Vagina (tissue), 2 donors: Measurements from ENCODE around the gene SLC44A3. TPM values are rescaled to one million over a fixed set of nuclear protein-coding genes. Genes with fewer than 3 reads are reported as not detected.

Experiments used
- DNase-seq, 2 donors: peaks; one replicate each; pipeline ENCODE4 v3.0.0-alpha.2; 2017; ENCODE audit errors: extremely low spot score in 2 of 2
- H3K27ac ChIP-seq: fragments of 200-600 bp; sonication (generic); one replicate; pipeline ENCODE4 v1.5.1; 2019
- H3K27me3 ChIP-seq: fragments of 200-600 bp; sonication (generic); one replicate; pipeline ENCODE4 v1.5.1; 2019
- H3K36me3 ChIP-seq, 2 donors: fragments of 200-600 bp; sonication (generic); one replicate each; pipeline ENCODE4 v1.5.1; 2017 to 2019
- H3K4me1 ChIP-seq: fragments of 200-600 bp; sonication (generic); one replicate; pipeline ENCODE4 v1.5.1; 2019
- H3K4me3 ChIP-seq, 2 donors: fragments of 200-600 bp; sonication (generic); 1 replicate in 1 of 2; 2 replicates in 1 of 2; pipeline ENCODE4 v1.5.1; 2016 to 2019
- H3K9me3 ChIP-seq: fragments of 200-600 bp; sonication (generic); one replicate; pipeline ENCODE4 v1.5.1; 2019
- POLR2A ChIP-seq, 2 donors: fragments of 450-650 bp; IDR thresholded peaks; one replicate each; pipeline ENCODE4 v1.6.1; 2017; ENCODE audit warnings: antibody characterized with exemption in 2 of 2, mild to moderate bottlenecking in 2 of 2, moderate library complexity in 2 of 2
- POLR2AphosphoS5 ChIP-seq, 2 donors: sonication (generic); formaldehyde crosslinking; IDR thresholded peaks; one replicate each; pipeline ENCODE4 v1.9.0; 2017; ENCODE audit warnings: antibody characterized with exemption in 2 of 2, mild to moderate bottlenecking in 2 of 2, low read depth in 1 of 2; ENCODE audit not compliant: insufficient read depth in 1 of 2
- intact Hi-C: fragments of 100-400 bp; cut with DNase I; formaldehyde crosslinking; loops from one replicate; pipeline ENCODE4 v1.15.1; 2023
- total RNA-seq: library from RNA; depleted of rRNA; stranded (reverse); fragments of >200 nt; gene quantifications from one replicate; pipeline ENCODE4 v1.2.3, GENCODE V29; 2016
- TF ChIP-seq, protein P1 (sequence below), 3 experiments: fragments of 450-650 bp in 2 of 3; fragments of 200-600 bp in 1 of 3; sonication (generic) in 1 of 3; IDR thresholded peaks; one replicate each; pipeline ENCODE4 v1.5.1; 2017 to 2019; ENCODE audit warnings: antibody characterized with exemption in 3 of 3, mild to moderate bottlenecking in 2 of 3, moderate library complexity in 2 of 3

The SLC44A3 gene
- total RNA-seq, 1 donor from 2014 or later, result 6.6 TPM

DNA sequence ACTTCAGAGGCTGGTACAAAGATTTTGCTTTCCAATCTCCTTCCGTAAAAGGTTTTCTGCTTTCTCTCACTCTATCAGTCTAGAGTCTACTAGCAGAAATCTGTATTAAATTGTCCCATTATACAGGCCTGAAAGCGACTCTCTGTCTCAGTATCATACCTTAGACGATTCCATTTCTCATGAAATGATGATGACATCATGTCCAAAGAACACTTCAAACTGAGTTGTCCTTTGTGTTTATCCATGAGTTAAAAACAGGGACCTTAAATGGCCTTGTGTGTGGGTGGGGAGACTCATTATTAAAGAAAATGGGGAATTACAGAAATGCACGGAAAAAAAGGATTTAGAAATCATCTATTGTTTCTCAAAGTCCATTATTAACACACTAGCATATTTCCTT is 21.0 kb upstream of the SLC44A3 start:
- no peak for TF ChIP-seq POLR2AphosphoS5 (IDR thresholded peaks at IDR 0.05; ENCODE audit: insufficient read depth in 1 of 2, low read depth in 1 of 2)
- no peak for TF ChIP-seq POLR2A (IDR thresholded peaks at IDR 0.05)
- TF ChIP-seq, protein P1, sequence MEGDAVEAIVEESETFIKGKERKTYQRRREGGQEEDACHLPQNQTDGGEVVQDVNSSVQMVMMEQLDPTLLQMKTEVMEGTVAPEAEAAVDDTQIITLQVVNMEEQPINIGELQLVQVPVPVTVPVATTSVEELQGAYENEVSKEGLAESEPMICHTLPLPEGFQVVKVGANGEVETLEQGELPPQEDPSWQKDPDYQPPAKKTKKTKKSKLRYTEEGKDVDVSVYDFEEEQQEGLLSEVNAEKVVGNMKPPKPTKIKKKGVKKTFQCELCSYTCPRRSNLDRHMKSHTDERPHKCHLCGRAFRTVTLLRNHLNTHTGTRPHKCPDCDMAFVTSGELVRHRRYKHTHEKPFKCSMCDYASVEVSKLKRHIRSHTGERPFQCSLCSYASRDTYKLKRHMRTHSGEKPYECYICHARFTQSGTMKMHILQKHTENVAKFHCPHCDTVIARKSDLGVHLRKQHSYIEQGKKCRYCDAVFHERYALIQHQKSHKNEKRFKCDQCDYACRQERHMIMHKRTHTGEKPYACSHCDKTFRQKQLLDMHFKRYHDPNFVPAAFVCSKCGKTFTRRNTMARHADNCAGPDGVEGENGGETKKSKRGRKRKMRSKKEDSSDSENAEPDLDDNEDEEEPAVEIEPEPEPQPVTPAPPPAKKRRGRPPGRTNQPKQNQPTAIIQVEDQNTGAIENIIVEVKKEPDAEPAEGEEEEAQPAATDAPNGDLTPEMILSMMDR (IDR thresholded peaks at IDR 0.05), result no peak
- intact Hi-C loops, result no loop called here
- H3K4me3 ChIP-seq, result no peak overlapping the region
- H3K27ac ChIP-seq, result no peak overlapping the region
- no peaks in the 10 kb centered on the region for H3K9me3 ChIP-seq
- peaks cover 24% of the 10 kb centered on the region for H3K4me1 ChIP-seq
- H3K36me3 ChIP-seq, result no peaks in the 10 kb centered on the region
- no peak for DNase-seq
- H3K27me3 ChIP-seq, result no peaks in the 10 kb centered on the region

DNA sequence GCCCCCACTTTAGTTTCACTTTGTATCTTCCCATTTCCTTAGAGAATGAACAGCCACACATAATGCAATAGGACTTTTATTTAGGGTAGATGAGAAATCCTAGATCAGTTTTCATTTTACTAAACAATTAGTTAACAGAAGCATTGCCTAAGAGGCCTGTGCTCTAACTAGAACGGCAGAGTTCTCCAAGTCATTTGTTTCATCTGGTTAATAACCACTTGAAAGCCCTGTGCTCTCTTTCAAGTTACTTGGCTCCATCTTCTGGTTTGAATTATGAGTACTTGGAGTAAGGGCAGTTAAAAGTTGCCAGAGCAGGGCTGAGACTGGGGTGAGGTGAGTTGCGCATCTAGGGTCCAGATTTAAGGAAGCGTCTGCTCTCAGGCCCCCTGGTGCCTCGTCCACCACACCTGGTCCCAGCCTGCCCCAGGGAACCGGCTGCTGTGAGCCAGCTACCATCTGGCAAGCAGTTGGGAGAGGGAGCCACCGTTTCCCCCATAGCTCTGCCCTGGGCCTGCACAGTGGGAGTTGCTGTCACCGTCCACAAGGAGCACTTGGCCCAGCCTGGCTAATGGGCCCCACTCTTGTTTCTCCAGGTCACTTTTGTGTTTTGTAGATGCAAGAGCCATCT is 18.1 kb upstream of the SLC44A3 start:
- no peaks in the 10 kb centered on the region for H3K27me3 ChIP-seq
- DNase-seq, result no peak
- intact Hi-C loops, result loop anchor here (5.0 kb wide), 1 partner anchor 260 kb away; the partner anchor contains the start of gene F3
- TF ChIP-seq POLR2A (IDR thresholded peaks at IDR 0.05), result no peak
- peak; percentile 67 to 80 for TF ChIP-seq POLR2AphosphoS5 (IDR thresholded peaks at IDR 0.05; ENCODE audit: insufficient read depth in 1 of 2, low read depth in 1 of 2)
- TF ChIP-seq, protein P1 (IDR thresholded peaks at IDR 0.05), result peak in 2 of 3 experiments; percentile 39 to 42
- peak overlapping the region; percentile 81 for H3K27ac ChIP-seq
- peak overlapping the region in 1 of 2 donors; percentile 12 for H3K4me3 ChIP-seq
- H3K36me3 ChIP-seq, result no peaks in the 10 kb centered on the region
- no peaks in the 10 kb centered on the region for H3K9me3 ChIP-seq
- peaks cover 24% of the 10 kb centered on the region for H3K4me1 ChIP-seq

DNA sequence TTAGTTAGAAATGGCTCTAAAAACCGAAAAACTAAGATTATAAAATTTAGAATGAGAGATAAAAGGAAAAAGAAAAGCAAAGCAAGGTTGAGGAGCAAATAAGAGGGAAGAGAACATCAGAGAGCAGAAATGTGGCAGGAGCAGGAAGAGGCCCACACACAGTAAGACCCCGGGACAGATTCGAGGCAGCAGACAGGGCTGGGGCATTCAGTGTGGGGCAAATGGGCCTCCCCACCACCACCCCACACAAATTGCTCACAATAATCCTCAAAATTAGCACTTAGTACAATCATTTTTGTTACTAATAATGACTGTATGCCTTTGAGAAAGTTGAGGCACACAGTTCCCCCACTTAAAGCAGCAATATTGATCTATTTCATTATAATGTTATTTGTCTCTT is 17.1 kb upstream of the SLC44A3 start:
- Histone ChIP-seq H3K4me1 (peaks cover 24% of the 10 kb centered on the region), H3K9me3 (no peaks in the 10 kb centered on the region), H3K27me3 (no peaks in the 10 kb centered on the region), H3K36me3 (no peaks in the 10 kb centered on the region), H3K4me3 (no peak overlapping the region), H3K27ac (peak overlapping the region; percentile 81)
- no peak for DNase-seq
- TF ChIP-seq POLR2AphosphoS5 (IDR thresholded peaks at IDR 0.05; ENCODE audit: insufficient read depth in 1 of 2, low read depth in 1 of 2) (no peak), POLR2A (IDR thresholded peaks at IDR 0.05) (no peak)
- TF ChIP-seq, protein P1 (IDR thresholded peaks at IDR 0.05), result no peak
- intact Hi-C loops, result loop anchor here (5.0 kb wide), 1 partner anchor 261 kb away; the partner anchor contains the start of gene F3

DNA sequence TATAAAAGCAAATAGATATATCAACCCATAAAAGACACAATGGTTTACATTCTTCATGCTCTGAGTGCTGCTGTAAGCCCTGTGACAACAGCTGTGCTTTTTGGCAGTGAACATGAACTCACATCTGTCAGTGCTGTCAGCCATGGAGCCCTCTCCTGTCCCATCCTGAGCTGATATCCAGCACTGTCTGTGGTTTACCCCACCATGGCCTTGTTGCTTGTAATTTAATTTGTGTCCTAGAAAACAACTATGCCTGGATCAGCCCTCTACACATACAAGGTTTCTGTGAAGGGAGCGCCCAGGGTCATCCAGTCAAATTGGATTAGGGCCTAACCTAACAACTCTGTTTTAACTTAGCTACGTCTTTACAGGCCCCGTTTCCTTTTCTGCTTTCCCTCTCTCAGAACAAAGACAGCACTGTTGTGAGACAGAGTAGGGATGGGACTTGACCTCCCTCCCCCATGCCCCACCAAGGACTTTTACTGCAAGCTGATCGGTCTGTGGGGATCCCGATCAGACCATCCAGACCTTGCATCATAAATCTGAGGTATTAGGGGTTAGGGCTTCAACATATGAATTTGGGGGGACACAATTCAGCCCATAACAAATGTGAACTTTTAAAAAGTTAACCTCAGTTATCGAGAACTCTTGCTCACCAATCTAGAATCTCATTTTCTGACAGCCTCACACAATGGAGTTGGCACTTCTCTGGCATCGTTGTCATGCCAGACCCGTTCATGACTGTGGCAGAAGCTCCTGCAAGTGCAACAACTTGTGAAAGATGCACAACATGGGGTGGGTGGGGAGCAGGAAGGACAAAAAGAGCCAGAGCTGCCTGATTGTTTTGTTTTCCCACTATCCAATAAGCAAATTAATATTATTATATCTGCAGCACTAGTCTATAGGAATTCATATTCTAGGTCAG is 16.4 kb upstream of the SLC44A3 start:
- Histone ChIP-seq H3K9me3 (no peaks in the 10 kb centered on the region), H3K36me3 (no peaks in the 10 kb centered on the region), H3K27ac (peak overlapping the region; percentile 81), H3K27me3 (no peaks in the 10 kb centered on the region), H3K4me1 (peaks cover 24% of the 10 kb centered on the region), H3K4me3 (no peak overlapping the region)
- intact Hi-C loops, result loop anchor here (5.0 kb wide), 1 partner anchor 261 kb away; the partner anchor contains the start of gene F3
- no peak for DNase-seq
- TF ChIP-seq POLR2A (IDR thresholded peaks at IDR 0.05) (no peak), POLR2AphosphoS5 (IDR thresholded peaks at IDR 0.05; ENCODE audit: insufficient read depth in 1 of 2, low read depth in 1 of 2) (no peak)
- TF ChIP-seq, protein P1 (IDR thresholded peaks at IDR 0.05), result no peak
